Right lobe of liver (tissue), 4 donors: ENCODE results near the gene DNAJB11.

ENCODE experiments used
- POLR2A ChIP-seq: fragments of 450-650 bp; IDR thresholded peaks from one replicate; pipeline ENCODE4 v1.6.1; 2017; ENCODE audit warnings: antibody characterized with exemption, mild to moderate bottlenecking
- TF ChIP-seq, protein P1 (sequence below), 4 donors: fragments of 200-600 bp in 3 of 4; fragments of 450-650 bp in 1 of 4; IDR thresholded peaks; one replicate each; pipeline versions ENCODE4 v1.5.1 to v1.8.0; 2016 to 2022; ENCODE audit warnings: antibody characterized with exemption in 4 of 4, mild to moderate bottlenecking in 2 of 4
- donor health status: DM: no; HTN: no; CAD: no.
- donor health status: DM: no; HTN: no; CAD: no.
- donor health status: DM: no; HTN: yes; CAD: no.

DNA sequence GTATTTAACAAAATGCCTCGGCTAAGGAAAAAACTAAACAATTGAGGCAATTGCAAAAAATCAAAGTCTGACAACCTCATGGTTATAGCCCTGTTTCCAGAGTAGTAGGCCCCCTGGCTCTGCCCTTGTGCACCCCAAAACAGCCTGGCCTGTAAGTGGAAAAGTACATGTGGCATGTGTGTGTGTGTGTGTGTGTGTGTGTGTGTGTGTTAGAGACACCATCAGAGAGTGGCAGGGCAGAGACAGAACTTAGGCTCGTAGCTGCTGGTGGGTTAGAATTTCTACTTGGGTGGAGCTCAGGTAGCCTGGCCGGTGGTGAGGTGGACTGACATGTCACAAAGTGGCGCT, 28.2 kb downstream of the DNAJB11 start:
- TF ChIP-seq, protein P1, sequence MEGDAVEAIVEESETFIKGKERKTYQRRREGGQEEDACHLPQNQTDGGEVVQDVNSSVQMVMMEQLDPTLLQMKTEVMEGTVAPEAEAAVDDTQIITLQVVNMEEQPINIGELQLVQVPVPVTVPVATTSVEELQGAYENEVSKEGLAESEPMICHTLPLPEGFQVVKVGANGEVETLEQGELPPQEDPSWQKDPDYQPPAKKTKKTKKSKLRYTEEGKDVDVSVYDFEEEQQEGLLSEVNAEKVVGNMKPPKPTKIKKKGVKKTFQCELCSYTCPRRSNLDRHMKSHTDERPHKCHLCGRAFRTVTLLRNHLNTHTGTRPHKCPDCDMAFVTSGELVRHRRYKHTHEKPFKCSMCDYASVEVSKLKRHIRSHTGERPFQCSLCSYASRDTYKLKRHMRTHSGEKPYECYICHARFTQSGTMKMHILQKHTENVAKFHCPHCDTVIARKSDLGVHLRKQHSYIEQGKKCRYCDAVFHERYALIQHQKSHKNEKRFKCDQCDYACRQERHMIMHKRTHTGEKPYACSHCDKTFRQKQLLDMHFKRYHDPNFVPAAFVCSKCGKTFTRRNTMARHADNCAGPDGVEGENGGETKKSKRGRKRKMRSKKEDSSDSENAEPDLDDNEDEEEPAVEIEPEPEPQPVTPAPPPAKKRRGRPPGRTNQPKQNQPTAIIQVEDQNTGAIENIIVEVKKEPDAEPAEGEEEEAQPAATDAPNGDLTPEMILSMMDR (IDR thresholded peaks at IDR 0.05) = no peak
- no peak for TF ChIP-seq POLR2A
